K562 (cell line): Measurements from ENCODE around the gene IDI1. TPM values are rescaled to one million over a fixed set of nuclear protein-coding genes. Genes with fewer than 3 reads are reported as not detected.
"Not testable (repeated sequence)": the region's sequence is repeated elsewhere in the genome, so short reads cannot be mapped to it uniquely, and the experiment has no call there.

Experiments
- ATAC-seq: fragments of 200-7000 bp; cut with Tn5 transposase; 3 replicates; pipeline ENCODE4 v1.9.1; 2020; ENCODE audit warnings: moderate library complexity
- BruUV-seq: library from RNA; stranded (reverse); fragments of 400-500 nt; replicated peaks from 2 replicates; lab custom pipeline; 2021; lab: Mats Ljungman, UMichigan
- CTCF ChIA-PET: fragments of 300-600 bp; formaldehyde crosslinking; extraction: SDS; loops from one replicate; lab custom pipeline; 2021; ENCODE audit warnings: low intra/inter-chr PET ratio; lab: Yijun Ruan, JAX
- POLR2A ChIA-PET: fragments of 300-600, 350-650 bp; sonication (Branson Sonifier 250); formaldehyde crosslinking; extraction: SDS; loops from one replicate; lab custom pipeline; 2021; ENCODE audit warnings: antibody characterized with exemption, inconsistent platforms; lab: Yijun Ruan, JAX
- DNase-seq, 4 experiments: peaks; one replicate each; pipeline versions ENCODE4 v3.0.0 to v3.0.0-alpha.2; 2011 to 2018; ENCODE audit warnings: low spot score in 3 of 4, mixed read lengths in 3 of 4; ENCODE audit errors: extremely low read depth in 1 of 4
- FAIRE-seq: peaks from 2 replicates; lab custom pipeline; 2011; peaks lifted over from hg19 to GRCh38; lab: Jason Lieb, UNC
- H2AFZ ChIP-seq: 2 replicates; pipeline ENCODE4 v1.6.0; 2011; ENCODE audit warnings: low read depth, low read length, control low read depth, inconsistent platforms
- H3K27ac ChIP-seq: fragments of 200-600 bp; 3 replicates; pipeline ENCODE4 v1.8.0; 2011; ENCODE audit warnings: low read depth, mild to moderate bottlenecking, control low read depth, inconsistent platforms, low read length, moderate library complexity, mixed read lengths; ENCODE audit errors: extremely low read depth
- H3K27me3 ChIP-seq, 2 experiments: fragments of 300-600 bp in 1 of 2; 2 replicates in 1 of 2; 3 replicates in 1 of 2; pipeline versions ENCODE4 v1.6.0 to v1.8.0; 2011; ENCODE audit warnings: inconsistent platforms in 2 of 2, low read length in 2 of 2, mild to moderate bottlenecking in 1 of 2, mixed read lengths in 1 of 2, moderate library complexity in 1 of 2; ENCODE audit not compliant: control insufficient read depth in 2 of 2, insufficient read depth in 2 of 2
- H3K36me3 ChIP-seq: fragments of 300-600 bp; 3 replicates; pipeline ENCODE4 v1.8.0; 2011; ENCODE audit warnings: mild to moderate bottlenecking, low read length, inconsistent platforms; ENCODE audit not compliant: control insufficient read depth, insufficient read depth
- H3K4me1 ChIP-seq, 2 experiments: fragments of 200-600 bp in 1 of 2; replicated peaks in 1 of 2; 2 replicates in 1 of 2; 3 replicates in 1 of 2; pipeline versions ENCODE4 v1.5.1 to v1.8.0; 2011; ENCODE audit warnings: inconsistent platforms in 2 of 2, low read length in 2 of 2, mild to moderate bottlenecking in 1 of 2, mixed read lengths in 1 of 2, moderate library complexity in 1 of 2; ENCODE audit not compliant: control insufficient read depth in 2 of 2, insufficient read depth in 2 of 2
- H3K4me2 ChIP-seq: 2 replicates; pipeline ENCODE4 v1.6.1; 2011; ENCODE audit warnings: low read length, control low read depth, inconsistent platforms, mixed read lengths; ENCODE audit not compliant: insufficient read depth
- H3K4me3 ChIP-seq: fragments of 200-600 bp; sonication (generic), shearing (Covaris generic); 2 replicates; pipeline ENCODE4 v1.5.1; 2016; ENCODE audit warnings: control low read depth, inconsistent platforms
- H3K79me2 ChIP-seq: fragments of 200-600 bp; 3 replicates; pipeline ENCODE4 v1.8.0; 2011; ENCODE audit warnings: low read length, inconsistent platforms; ENCODE audit not compliant: control insufficient read depth, insufficient read depth
- H3K9ac ChIP-seq, 2 experiments: 2 replicates each; pipeline versions ENCODE4 v1.6.0 to v1.6.1; 2011; ENCODE audit warnings: low read depth in 2 of 2, low read length in 2 of 2, control low read depth in 1 of 2, inconsistent platforms in 1 of 2, mild to moderate bottlenecking in 1 of 2, mixed read lengths in 1 of 2; ENCODE audit not compliant: insufficient read depth in 1 of 2
- H3K9me1 ChIP-seq: one replicate; pipeline ENCODE4 v1.6.0; 2011; ENCODE audit warnings: inconsistent platforms, mild to moderate bottlenecking, low read length, moderate library complexity; ENCODE audit not compliant: control insufficient read depth, insufficient read depth
- H3K9me3 ChIP-seq: replicated peaks from 2 replicates; pipeline ENCODE4 v1.5.1; 2011; ENCODE audit warnings: low read depth, low read length, inconsistent platforms; ENCODE audit not compliant: control insufficient read depth, insufficient read depth
- H4K20me1 ChIP-seq: replicated peaks from 2 replicates; pipeline ENCODE4 v1.6.1; 2011; ENCODE audit warnings: low read length, inconsistent platforms, mixed read lengths; ENCODE audit not compliant: control insufficient read depth, insufficient read depth
- CHD2 ChIP-seq: IDR thresholded peaks from 2 replicates; pipeline ENCODE4 v1.6.1; 2011; ENCODE audit warnings: low read depth, low read length
- NFXL1 ChIP-seq: fragments of 450-650 bp; formaldehyde crosslinking; IDR thresholded peaks from 2 replicates; pipeline ENCODE4 v1.4.0; 2021; ENCODE audit warnings: mild to moderate bottlenecking
- ZNF766 ChIP-seq: fragments of 200-800 bp; sonication (Bioruptor generic); conservative IDR thresholded peaks from 2 replicates; pipeline ENCODE4 v1.6.1; 2016; ENCODE audit warnings: missing genetic modification characterization, missing compliant biosample characterization
- WGBS: fragments of 100-300 bp; shearing (Covaris generic); methylation state at CpG from one replicate; pipeline ENCODE4 v1.1.6; 2016; ENCODE audit warnings: low coverage, mixed read lengths; ENCODE audit not compliant: insufficient coverage; ENCODE audit errors: missing lambda C conversion rate; 5-methylcytosine and 5-hydroxymethylcytosine counted together
- in situ Hi-C: fragments of 300-500 bp; cut with MboI; formaldehyde crosslinking; loops from 4 replicates; pipeline ENCODE4 v1.15.0; 2018; ENCODE audit warnings: inconsistent platforms, mixed read lengths
- intact Hi-C: fragments of 100-400 bp; cut with micrococcal nuclease; formaldehyde crosslinking; loops from 2 replicates; pipeline ENCODE4 v1.14.2; 2022
- polyA plus RNA-seq, 8 experiments: library from polyadenylated mRNA; depleted of rRNA in 4 of 8; stranded (reverse) in 5 of 8; unstranded in 3 of 8; fragments of >200 nt; fragmentation: Nextera tagmentation in 2 of 8; fragmentation: Illumina TruSeq in 1 of 8; extraction: Ambion mirVana in 2 of 8; extraction: Trizol in 1 of 8; gene quantifications; 2 replicates each; pipeline versions ENCODE4 v1.2.1 to v1.2.3, GENCODE V29; 2011 to 2014; ENCODE audit warnings: inconsistent platforms in 1 of 8, missing spikeins in 1 of 8
- total RNA-seq, 7 experiments: library from RNA; depleted of rRNA in 6 of 7; stranded (reverse); fragments of >200 nt in 6 of 7; fragmentation: Illumina TruSeq in 2 of 7; extraction: Trizol in 2 of 7; gene quantifications; 2 replicates each; pipeline versions ENCODE4 v1.2.1 to v1.2.3, GENCODE V29; 2011 to 2021; ENCODE audit warnings: low replicate concordance in 1 of 7

The IDI1 gene
- total and polyA plus RNA-seq, 9 of the 15 experiments (the other 6 are each of a cell fraction or from before 2014, with no cell fraction given): 70.0 to 265 (median 119) TPM

GRCh38 chr10:1068380-1069361 is 19.8 kb upstream of the IDI1 start (continued):
- TF ChIP-seq NFXL1 (CRISPR knock-in tag): no peak
- TF ChIP-seq, all 486 proteins: peak for 0

GRCh38 chr10:1066734-1067133 is 17.8 kb upstream of the IDI1 start:
- H3K4me2 ChIP-seq: not testable (repeated sequence)
- TF ChIP-seq ZNF766 (CRISPR knock-in tag) (0 out of 2 replicates have a peak, but pooled peaks have one; percentile 43), CHD2 (peak; percentile 26; the same call in 1 of the 2 replicates)
- TF ChIP-seq, all 486 proteins: peak for 2; not testable (repeated sequence) for 484
- H3K9ac ChIP-seq, BruUV-seq, H4K20me1 ChIP-seq, ATAC-seq, H3K36me3 ChIP-seq, H3K27me3 ChIP-seq, in situ Hi-C loops, H2AFZ ChIP-seq, FAIRE-seq, DNase-seq, H3K9me3 ChIP-seq, H3K4me3 ChIP-seq, H3K79me2 ChIP-seq, intact Hi-C loops, H3K4me1 ChIP-seq, H3K9me1 ChIP-seq, H3K27ac ChIP-seq: not testable (repeated sequence)
- POLR2A ChIA-PET: interaction anchor here (1.6 kb wide), 1 partner anchor 9 kb away, joined by 4 read pairs; no protein-coding TSS in a partner anchor
- WGBS: 37% methylated on average over 8 of the region's 8 CpGs
- CTCF ChIA-PET: interaction anchor here (0.6 kb wide), 1 partner anchor 47 kb away, joined by 3 read pairs; no protein-coding TSS in a partner anchor
